ENCODE results near the gene MAGEA9B. TPM values are rescaled to one million over a fixed set of nuclear protein-coding genes. Genes with fewer than 3 reads are reported as not detected.

Gene MAGEA9B
- total RNA-seq, 2 donors from 2014 or later, result not detected

DNA sequence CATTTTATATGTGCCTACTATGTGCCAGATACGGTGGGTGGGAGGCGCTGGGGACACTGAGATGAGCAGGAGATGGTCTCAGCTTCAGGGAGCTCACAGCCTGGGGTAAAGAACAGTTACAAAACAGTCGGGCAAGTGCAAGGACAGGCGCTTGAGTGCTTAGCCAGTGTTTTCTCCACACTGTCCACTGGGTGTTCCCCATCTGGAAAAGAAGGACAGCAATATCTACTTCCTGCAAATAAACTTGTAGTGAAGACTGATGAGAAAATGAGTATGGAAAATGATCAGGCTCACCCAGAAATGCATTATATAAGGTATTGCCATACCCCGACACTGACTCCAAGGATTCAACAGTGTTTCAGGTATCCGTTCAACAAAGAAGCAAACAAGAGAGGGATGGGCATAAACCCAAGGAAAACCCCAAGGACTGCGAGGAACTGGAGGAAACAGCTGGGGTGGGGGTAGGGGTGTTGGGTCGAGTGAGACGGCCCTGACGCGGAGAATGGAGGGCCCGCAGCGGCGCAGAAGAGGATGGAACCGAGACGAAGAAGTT lies 43.5 kb upstream of the MAGEA9B start:
- H3K4me3 Mint-ChIP-seq, result peak overlapping the region; percentile 87
- peak overlapping the region; percentile 72 for H3K9ac ChIP-seq (ENCODE audit: extremely low read depth, low read length, poor library complexity, severe bottlenecking)
- H3K9me3 Mint-ChIP-seq, result peaks cover 66% of the 10 kb centered on the region
- peak overlapping the region; percentile 84 for H3K27ac Mint-ChIP-seq
- peak overlapping the region; percentile 96 for H3K4me3 ChIP-seq (ENCODE audit: low read length)
- no peaks in the 10 kb centered on the region for H3K27me3 ChIP-seq (ENCODE audit: control insufficient read depth, insufficient read depth, low read length, poor library complexity, severe bottlenecking)
- no peak for DNase-seq
- H3K27ac ChIP-seq (ENCODE audit: low read depth, low read length), result no peak overlapping the region
- WGBS, 2 experiments (ENCODE audit: insufficient coverage in 1 of 2, insufficient read length in 1 of 2), result 5% methylated on average over 15 of the region's 16 CpGs; no CpG with 5 or more reads in 1 of the 2 experiments
- TF ChIP-seq CTCF (conservative IDR thresholded peaks at IDR 0.05), result no peak
- peaks cover 36% of the 10 kb centered on the region for H3K4me1 Mint-ChIP-seq
- H3K4me1 ChIP-seq (ENCODE audit: control insufficient read depth, insufficient read depth, low read length), result peaks cover 9% of the 10 kb centered on the region
- H3K9me3 ChIP-seq (ENCODE audit: control insufficient read depth, low read length), result no peaks in the 10 kb centered on the region
- H3K36me3 Mint-ChIP-seq (ENCODE audit: low read depth), result no peaks in the 10 kb centered on the region
- H3K27me3 Mint-ChIP-seq (ENCODE audit: insufficient read depth), result peaks cover 18% of the 10 kb centered on the region
- H3K36me3 ChIP-seq (ENCODE audit: control insufficient read depth, insufficient read depth, low read length), result peaks cover 7% of the 10 kb centered on the region

- Mint-ChIP-seq H3K27ac (peak overlapping the region; percentile 15), H3K27me3 (ENCODE audit: insufficient read depth) (peaks cover 18% of the 10 kb centered on the region)
Measured at GRCh38 chrX:149629730-149630387, 42.6 kb upstream of the MAGEA9B start.

GRCh38 chrX:149628768-149629167 lies 41.5 kb upstream of the MAGEA9B start:
- Mint-ChIP-seq H3K4me3 (peak overlapping the region; percentile 87), H3K9me3 (peaks cover 69% of the 10 kb centered on the region), H3K4me1 (peaks cover 50% of the 10 kb centered on the region)

More at GRCh38 chrX:149629730-149630387, 42.6 kb upstream of the MAGEA9B start:
- no peak for TF ChIP-seq CTCF (conservative IDR thresholded peaks at IDR 0.05)
- Histone ChIP-seq H3K4me3 (ENCODE audit: low read length) (peak overlapping the region; percentile 96), H3K27ac (ENCODE audit: low read depth, low read length) (no peak overlapping the region), H3K9me3 (ENCODE audit: control insufficient read depth, low read length) (no peaks in the 10 kb centered on the region), H3K9ac (ENCODE audit: extremely low read depth, low read length, poor library complexity, severe bottlenecking) (peak overlapping the region; percentile 72), H3K36me3 (ENCODE audit: control insufficient read depth, insufficient read depth, low read length) (peaks cover 16% of the 10 kb centered on the region), H3K27me3 (ENCODE audit: control insufficient read depth, insufficient read depth, low read length, poor library complexity, severe bottlenecking) (no peaks in the 10 kb centered on the region), H3K4me1 (ENCODE audit: control insufficient read depth, insufficient read depth, low read length) (peaks cover 9% of the 10 kb centered on the region)
- Mint-ChIP-seq H3K4me3 (peak overlapping the region; percentile 87), H3K36me3 (ENCODE audit: low read depth) (no peaks in the 10 kb centered on the region), H3K9me3 (peaks cover 66% of the 10 kb centered on the region), H3K4me1 (peaks cover 42% of the 10 kb centered on the region)
- DNase-seq, result no peak
- 41 to 65% methylated on average over 4 of the region's 5 CpGs for WGBS, 2 experiments (ENCODE audit: insufficient coverage in 1 of 2, insufficient read length in 1 of 2)

More at GRCh38 chrX:149628768-149629167, 41.5 kb upstream of the MAGEA9B start:
- Histone ChIP-seq H3K27ac (ENCODE audit: low read depth, low read length) (no peak overlapping the region), H3K9me3 (ENCODE audit: control insufficient read depth, low read length) (no peaks in the 10 kb centered on the region), H3K9ac (ENCODE audit: extremely low read depth, low read length, poor library complexity, severe bottlenecking) (peak overlapping the region; percentile 42), H3K36me3 (ENCODE audit: control insufficient read depth, insufficient read depth, low read length) (peaks cover 17% of the 10 kb centered on the region), H3K27me3 (ENCODE audit: control insufficient read depth, insufficient read depth, low read length, poor library complexity, severe bottlenecking) (no peaks in the 10 kb centered on the region), H3K4me3 (ENCODE audit: low read length) (peak overlapping the region; percentile 96), H3K4me1 (ENCODE audit: control insufficient read depth, insufficient read depth, low read length) (peaks cover 8% of the 10 kb centered on the region)
- H3K27me3 Mint-ChIP-seq (ENCODE audit: insufficient read depth), result peaks cover 17% of the 10 kb centered on the region
- no peak for DNase-seq
- no peak overlapping the region for H3K27ac Mint-ChIP-seq
- WGBS, 2 experiments (ENCODE audit: insufficient coverage in 1 of 2, insufficient read length in 1 of 2), result 83 to 90% methylated on average over 2 of the region's 2 CpGs
- no peaks in the 10 kb centered on the region for H3K36me3 Mint-ChIP-seq (ENCODE audit: low read depth)
- TF ChIP-seq CTCF (conservative IDR thresholded peaks at IDR 0.05), result no peak

Data from endodermal cell (in vitro differentiated cells).